ENCODE measurements around the gene DROSHA.
"Not testable (repeated sequence)": the region's sequence is repeated elsewhere in the genome, so short reads cannot be mapped to it uniquely, and the experiment has no call there.

DROSHA gene, protein sequence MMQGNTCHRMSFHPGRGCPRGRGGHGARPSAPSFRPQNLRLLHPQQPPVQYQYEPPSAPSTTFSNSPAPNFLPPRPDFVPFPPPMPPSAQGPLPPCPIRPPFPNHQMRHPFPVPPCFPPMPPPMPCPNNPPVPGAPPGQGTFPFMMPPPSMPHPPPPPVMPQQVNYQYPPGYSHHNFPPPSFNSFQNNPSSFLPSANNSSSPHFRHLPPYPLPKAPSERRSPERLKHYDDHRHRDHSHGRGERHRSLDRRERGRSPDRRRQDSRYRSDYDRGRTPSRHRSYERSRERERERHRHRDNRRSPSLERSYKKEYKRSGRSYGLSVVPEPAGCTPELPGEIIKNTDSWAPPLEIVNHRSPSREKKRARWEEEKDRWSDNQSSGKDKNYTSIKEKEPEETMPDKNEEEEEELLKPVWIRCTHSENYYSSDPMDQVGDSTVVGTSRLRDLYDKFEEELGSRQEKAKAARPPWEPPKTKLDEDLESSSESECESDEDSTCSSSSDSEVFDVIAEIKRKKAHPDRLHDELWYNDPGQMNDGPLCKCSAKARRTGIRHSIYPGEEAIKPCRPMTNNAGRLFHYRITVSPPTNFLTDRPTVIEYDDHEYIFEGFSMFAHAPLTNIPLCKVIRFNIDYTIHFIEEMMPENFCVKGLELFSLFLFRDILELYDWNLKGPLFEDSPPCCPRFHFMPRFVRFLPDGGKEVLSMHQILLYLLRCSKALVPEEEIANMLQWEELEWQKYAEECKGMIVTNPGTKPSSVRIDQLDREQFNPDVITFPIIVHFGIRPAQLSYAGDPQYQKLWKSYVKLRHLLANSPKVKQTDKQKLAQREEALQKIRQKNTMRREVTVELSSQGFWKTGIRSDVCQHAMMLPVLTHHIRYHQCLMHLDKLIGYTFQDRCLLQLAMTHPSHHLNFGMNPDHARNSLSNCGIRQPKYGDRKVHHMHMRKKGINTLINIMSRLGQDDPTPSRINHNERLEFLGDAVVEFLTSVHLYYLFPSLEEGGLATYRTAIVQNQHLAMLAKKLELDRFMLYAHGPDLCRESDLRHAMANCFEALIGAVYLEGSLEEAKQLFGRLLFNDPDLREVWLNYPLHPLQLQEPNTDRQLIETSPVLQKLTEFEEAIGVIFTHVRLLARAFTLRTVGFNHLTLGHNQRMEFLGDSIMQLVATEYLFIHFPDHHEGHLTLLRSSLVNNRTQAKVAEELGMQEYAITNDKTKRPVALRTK (N-terminal part only)

DNA sequence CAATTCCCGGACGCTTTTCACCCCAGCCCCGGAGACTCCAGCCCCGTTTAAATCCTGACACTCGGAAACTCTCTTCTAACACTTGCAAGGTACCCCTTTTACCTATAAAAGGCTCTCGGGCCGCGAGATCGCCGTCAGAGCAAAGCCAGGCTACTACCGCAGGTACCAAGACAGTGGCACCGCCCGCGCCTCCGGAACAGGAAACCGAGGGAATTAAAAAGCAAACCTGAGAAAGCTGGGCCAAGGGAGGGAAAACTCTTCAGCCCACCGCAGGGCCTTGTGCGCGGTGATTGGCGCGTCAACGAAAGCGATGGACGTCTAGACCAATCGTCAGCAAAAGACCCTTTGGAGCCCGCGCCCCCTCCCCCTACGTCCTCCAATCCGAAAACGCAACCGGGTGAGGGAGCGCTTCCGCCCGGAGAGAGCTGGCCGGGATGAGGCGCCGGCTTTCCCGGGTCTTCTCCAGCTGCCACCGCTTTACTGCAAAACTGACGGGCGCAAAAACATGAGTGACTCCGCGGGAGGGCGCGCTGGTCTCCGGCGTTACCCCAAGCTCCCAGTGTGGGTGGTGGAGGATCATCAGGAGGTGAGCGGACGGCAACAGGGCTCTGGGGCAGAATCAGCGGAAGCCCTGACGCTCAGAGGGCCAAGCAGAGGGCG lies at the start of gene DROSHA, which contains the start of gene C5orf22:
DROSHA (minus strand) TSS at position 206 of the 660 bp plus-strand sequence. CDS start 3,034 bp downstream, outside the sequence.
C5orf22 (plus strand) TSS at position 414 of the 660 bp plus-strand sequence; CDS start at position 506, 92 bp downstream.
- DNase-seq: peak; percentile 98

- no peak for DNase-seq
These were observed 47.7 kb upstream of the DROSHA start for GRCh38 chr5:31579558-31579957.

- no peak for DNase-seq
These were observed 45.5 kb upstream of the DROSHA start for GRCh38 chr5:31577438-31577837.

- no peak for DNase-seq
These were observed 42.9 kb upstream of the DROSHA start for GRCh38 chr5:31574772-31575171.

- no peak for DNase-seq
These were observed 41.7 kb upstream of the DROSHA start for GRCh38 chr5:31573494-31574142.

DNA sequence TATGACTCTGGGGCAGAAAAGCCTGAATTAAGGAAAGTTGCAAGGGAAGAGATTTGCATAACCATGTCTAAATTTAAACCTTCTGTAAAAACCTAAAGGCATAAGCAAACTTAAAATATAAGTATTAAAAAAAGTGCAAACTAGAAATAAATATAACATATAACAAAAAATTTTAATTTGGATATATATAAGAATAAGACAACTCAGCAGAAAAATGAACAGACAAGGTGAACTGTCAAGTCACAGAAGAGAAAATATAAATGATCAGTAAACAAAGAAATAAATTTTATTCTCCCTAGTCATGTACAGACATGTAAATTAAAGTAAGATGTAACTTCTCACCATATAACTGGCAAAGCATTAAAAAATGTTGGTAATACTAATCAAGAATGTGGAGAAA lies 37.2 kb upstream of the DROSHA start:
- DNase-seq: no peak

DNA sequence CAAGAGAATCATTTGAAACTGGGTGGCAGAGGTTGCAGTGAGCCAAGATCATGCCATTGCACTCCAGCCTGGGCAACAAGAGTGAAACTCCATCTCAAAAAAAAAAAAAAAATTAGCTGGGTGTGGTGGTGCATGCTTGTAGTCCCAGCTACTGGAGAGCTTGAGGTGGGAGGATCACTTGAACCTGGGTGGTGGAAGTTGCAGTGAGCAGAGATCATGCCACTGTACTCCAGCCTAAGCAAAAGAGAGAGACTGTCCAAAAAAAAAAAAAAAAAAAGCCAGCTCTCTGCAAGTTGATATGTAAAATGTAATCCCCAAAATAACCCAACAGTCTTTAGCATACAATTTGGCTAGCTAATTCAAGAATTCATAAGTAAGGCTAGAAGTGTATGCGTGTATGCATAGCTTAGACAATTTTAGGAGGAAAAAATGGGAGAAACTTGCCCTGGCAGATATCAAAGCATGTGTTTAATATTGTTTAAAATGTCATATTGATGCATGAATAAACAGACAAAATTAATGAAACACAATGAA lies 36.5 kb upstream of the DROSHA start:
- no peak for DNase-seq

- DNase-seq: not testable (repeated sequence)
These were observed 34.5 kb upstream of the DROSHA start for GRCh38 chr5:31566362-31566761.

GRCh38 chr5:31563216-31563615 lies 31.3 kb upstream of the DROSHA start:
- DNase-seq: no peak

- DNase-seq: no peak
These were observed 30.1 kb upstream of the DROSHA start for GRCh38 chr5:31561946-31562345.

GRCh38 chr5:31559942-31560341 lies 28.0 kb upstream of the DROSHA start:
- no peak for DNase-seq

DNA sequence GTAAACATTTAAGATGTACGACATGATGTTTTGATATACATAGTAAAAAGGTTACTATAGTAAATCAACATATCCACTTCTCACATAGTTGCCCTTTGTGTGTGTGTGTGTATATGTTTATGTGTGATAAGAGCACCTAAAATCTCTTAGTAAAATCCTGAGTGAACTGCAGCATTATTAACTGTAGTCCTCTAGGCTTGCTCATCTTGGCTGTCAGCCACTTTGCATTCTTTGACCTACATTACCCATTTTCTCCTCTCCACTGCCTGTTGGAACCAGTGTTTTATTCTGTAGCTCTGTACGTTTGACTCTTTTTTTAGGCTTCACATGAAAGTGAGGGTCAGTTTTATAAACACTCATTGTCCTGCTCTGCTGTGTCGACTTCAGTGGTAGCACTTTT lies 24.6 kb upstream of the DROSHA start:
- DNase-seq: no peak

- no peak for DNase-seq
These were observed 22.7 kb upstream of the DROSHA start for GRCh38 chr5:31554552-31554951.

DNA sequence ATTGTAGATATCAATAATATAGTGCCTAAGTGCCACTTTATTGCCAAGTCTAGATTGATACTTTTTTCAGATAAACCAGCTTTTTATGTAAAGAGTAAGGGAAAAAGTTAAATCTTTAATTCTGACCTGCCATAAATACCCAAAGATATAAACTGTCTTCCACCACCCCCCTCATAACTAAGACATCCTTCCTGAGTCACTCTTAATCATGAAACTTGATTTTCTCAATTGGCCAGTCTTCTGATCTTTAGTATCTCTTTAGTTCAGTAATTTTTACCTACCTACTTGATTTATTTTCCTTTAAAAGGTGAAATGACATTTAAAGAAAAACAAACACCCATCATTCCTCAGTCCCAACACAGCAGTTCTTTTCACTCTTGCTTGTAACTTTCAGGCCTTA lies 22.0 kb upstream of the DROSHA start:
- no peak for DNase-seq

DNA sequence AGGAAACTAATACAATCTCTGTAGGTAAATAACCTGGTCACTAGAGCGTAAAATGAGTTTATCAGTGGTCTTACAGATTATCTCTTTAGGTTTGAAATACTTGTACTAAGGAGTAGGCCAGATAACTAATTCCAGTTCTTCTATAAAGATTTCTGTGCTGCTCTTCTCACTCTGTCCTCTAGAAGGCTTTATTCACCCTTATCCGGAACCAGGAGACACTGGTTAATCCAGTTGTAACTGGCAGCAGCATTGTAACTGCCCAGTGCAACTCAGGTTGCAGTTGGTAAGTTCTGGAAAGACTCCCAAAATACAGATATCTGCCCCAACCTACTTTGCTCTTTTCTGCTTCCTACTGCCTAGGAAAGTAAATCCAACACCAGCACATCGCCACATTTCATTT lies 20.0 kb upstream of the DROSHA start:
- no peak for DNase-seq

DNA sequence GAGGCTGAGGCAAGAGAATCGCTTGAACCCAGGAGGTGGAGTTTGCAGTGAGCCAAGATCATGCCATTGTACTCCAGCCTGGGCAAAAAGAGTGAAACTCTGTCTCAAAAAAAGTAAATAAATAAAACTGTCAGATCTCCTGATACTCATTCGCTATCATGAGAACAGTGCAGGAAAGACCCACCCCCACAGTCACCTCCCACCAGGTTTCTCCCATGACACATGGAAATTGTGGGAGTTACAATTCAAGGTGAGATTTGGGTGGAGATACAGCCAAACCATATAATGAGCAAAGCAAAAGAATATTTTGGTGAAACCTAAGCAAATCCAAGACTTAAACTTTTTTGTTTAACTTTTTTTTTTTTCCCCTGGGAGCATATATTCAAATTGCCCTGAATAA lies 17.2 kb upstream of the DROSHA start:
- not testable (repeated sequence) for DNase-seq

DNA sequence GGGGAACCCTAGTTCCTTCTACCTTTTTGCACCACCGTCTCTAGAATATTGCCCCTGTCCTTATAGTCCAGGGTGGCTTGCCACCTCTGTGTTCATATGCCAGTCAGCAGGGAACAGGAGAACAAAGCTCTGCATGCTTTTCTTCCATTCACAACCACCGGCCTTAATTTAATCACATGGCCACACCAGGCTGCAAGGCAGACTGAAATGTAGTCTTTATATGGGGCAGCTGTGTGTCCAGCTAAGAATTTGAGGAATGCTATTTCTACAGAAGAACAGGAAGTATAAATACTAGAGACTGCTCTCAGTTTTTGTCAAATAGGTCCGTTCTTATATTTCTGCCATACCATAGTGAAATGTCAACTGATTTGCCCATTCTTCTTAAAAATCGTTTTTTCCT lies 6.0 kb upstream of the DROSHA start:
- no peak for DNase-seq

DNA sequence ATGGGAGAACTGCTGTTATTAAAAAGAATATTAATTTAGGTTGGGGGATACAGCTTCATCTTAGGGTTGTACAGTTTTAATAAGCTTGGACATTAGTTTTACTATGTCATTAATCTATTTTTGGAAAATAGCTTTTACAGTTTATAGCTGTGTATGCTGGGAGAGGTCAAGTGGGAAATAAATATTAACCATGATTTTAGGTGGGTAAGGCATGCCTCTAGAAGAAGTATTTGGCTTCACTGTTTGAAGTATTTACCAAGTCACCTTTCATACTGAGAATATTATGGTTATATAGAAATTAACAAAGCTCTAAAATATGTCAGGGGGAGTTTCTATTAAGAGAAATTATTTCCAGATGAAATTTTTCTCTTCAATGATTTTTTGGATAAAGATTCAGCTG lies 5.5 kb upstream of the DROSHA start:
- no peak for DNase-seq

DNA sequence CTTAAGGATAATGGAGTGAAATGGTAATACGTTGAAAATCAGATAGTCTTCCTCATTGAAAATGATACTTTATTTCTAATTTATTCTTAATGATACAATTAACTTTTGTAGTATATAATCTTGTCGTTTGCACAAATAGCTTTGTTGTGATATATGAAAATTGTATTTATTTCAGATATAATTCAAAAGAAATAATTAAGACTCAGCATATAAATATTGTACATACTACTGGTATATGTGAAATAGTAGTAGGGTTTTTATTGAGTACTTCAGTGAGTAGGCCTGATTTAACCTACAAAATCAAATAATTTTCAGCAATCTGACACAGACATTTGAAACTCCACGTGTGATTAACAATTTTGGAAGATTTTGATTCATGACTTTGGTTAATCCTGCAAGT lies 5.0 kb upstream of the DROSHA start:
- DNase-seq: no peak

- no peak for DNase-seq
These were observed 2.7 kb upstream of the DROSHA start for GRCh38 chr5:31534527-31535046.

- peak; percentile 12 for DNase-seq
These were observed 378 bp downstream of the DROSHA start for GRCh38 chr5:31531543-31531887.

Data from NCI-H2171 (cell line).